H1 (cell line): ENCODE results near the gene FMNL2. TPM values are rescaled to one million over a fixed set of nuclear protein-coding genes. Genes with fewer than 3 reads are reported as not detected.

Experiments
- BCL11A ChIP-seq, 2 experiments: IDR thresholded peaks; one replicate each; pipeline ENCODE4 v1.6.1; 2011; ENCODE audit warnings: low read depth in 2 of 2, low read length in 2 of 2, mild to moderate bottlenecking in 2 of 2
- CHD7 ChIP-seq: fragments of 300-600 bp; sonication (generic); IDR thresholded peaks from 2 replicates; pipeline ENCODE4 v1.7.1; 2012; ENCODE audit warnings: low read length, moderate library complexity, mild to moderate bottlenecking, inconsistent platforms; ENCODE audit not compliant: insufficient replicate concordance
- EP300 ChIP-seq, 2 experiments: IDR thresholded peaks; 1 replicate in 1 of 2; 2 replicates in 1 of 2; pipeline ENCODE4 v1.6.1; 2011 to 2012; ENCODE audit warnings: low read depth in 2 of 2, low read length in 2 of 2, mild to moderate bottlenecking in 2 of 2, borderline replicate concordance in 1 of 2, inconsistent platforms in 1 of 2, moderate library complexity in 1 of 2
- GTF2F1 ChIP-seq: IDR thresholded peaks from 2 replicates; pipeline ENCODE4 v1.6.1; 2012; ENCODE audit warnings: low read depth, low read length, improper control_type of control experiment, borderline replicate concordance
- NANOG ChIP-seq: IDR thresholded peaks from 2 replicates; pipeline ENCODE4 v1.6.1; 2011; ENCODE audit warnings: low read length, low read depth, mild to moderate bottlenecking, inconsistent platforms; ENCODE audit not compliant: insufficient read depth, poor library complexity, severe bottlenecking
- SAP30 ChIP-seq: fragments of 300-600 bp; sonication (generic); IDR thresholded peaks from 2 replicates; pipeline ENCODE4 v1.7.1; 2012; ENCODE audit warnings: low read length, moderate library complexity, mild to moderate bottlenecking, inconsistent platforms; ENCODE audit not compliant: insufficient read depth, insufficient replicate concordance
- TBP ChIP-seq: IDR thresholded peaks from 2 replicates; pipeline ENCODE4 v1.6.1; 2011; ENCODE audit warnings: low read depth, low read length, improper control_type of control experiment
- TEAD4 ChIP-seq: IDR thresholded peaks from 2 replicates; pipeline ENCODE4 v1.6.1; 2012; ENCODE audit warnings: low read depth, low read length, inconsistent platforms, mixed read lengths
- polyA plus RNA-seq, 7 experiments: library from polyadenylated mRNA; depleted of rRNA in 3 of 7; stranded (reverse) in 5 of 7; unstranded in 2 of 7; fragments of >200 nt in 5 of 7; fragments of 200-250 nt in 2 of 7; gene quantifications; 1 replicate in 5 of 7; 2 replicates in 1 of 7; 4 replicates in 1 of 7; pipeline versions ENCODE4 v1.2.1 to v1.2.3, GENCODE V29; 2011 to 2013; ENCODE audit warnings: missing spikeins in 2 of 7, mixed read lengths in 2 of 7
- total RNA-seq: library from RNA; stranded (reverse); fragmentation: NEBNext Ultra II Directional; extraction: Animal tissue kit (Norgen Biotek cat#: 25700); gene quantifications from 2 replicates; pipeline ENCODE4 v1.2.1, GENCODE V29; 2021

Gene FMNL2
- total and polyA plus RNA-seq, 2 of the 8 experiments (the other 6 are each of a cell fraction or from before 2014, with no cell fraction given), result 15.5 to 45.1 TPM

GRCh38 chr2:152367547-152368390, 32.8 kb downstream of the FMNL2 start (continued):
- no peak for TF ChIP-seq NANOG
- no peak for TF ChIP-seq SAP30
- TF ChIP-seq GTF2F1, result no peak
- no peak for TF ChIP-seq TBP
- no peak for TF ChIP-seq EP300 (IDR thresholded peaks at IDR 0.05; ENCODE audit: borderline replicate concordance in 1 of 2, low read depth in 2 of 2, low read length in 2 of 2)
- TF ChIP-seq CHD7, result no peak
- no peak for TF ChIP-seq BCL11A (IDR thresholded peaks at IDR 0.05; ENCODE audit: low read depth in 2 of 2, low read length in 2 of 2)
- TF ChIP-seq TEAD4, result no peak
